Gastrocnemius medialis (tissue), 4 donors: Measurements from ENCODE around the gene ZBTB49. TPM values are rescaled to one million over a fixed set of nuclear protein-coding genes. Genes with fewer than 3 reads are reported as not detected.

ENCODE experiments used
- ATAC-seq, 2 donors: fragments of 150-250 bp; one replicate each; pipeline ENCODE4 v1.9.1; 2016
- DNase-seq, 2 donors: peaks; one replicate each; pipeline ENCODE4 v3.0.0-alpha.2; 2019
- H3K27ac ChIP-seq, 4 donors: fragments of 200-600 bp; sonication (generic); 1 replicate in 1 of 4; 2 replicates in 3 of 4; pipeline ENCODE4 v1.5.1; 2016 to 2018; ENCODE audit warnings: mild to moderate bottlenecking in 2 of 4, moderate library complexity in 1 of 4
- H3K27me3 ChIP-seq, 3 donors: fragments of 200-600 bp; sonication (generic) in 2 of 3; 1 replicate in 1 of 3; 2 replicates in 2 of 3; pipeline versions ENCODE4 v1.5.1 to v1.6.0; 2016 to 2019; ENCODE audit warnings: mild to moderate bottlenecking in 1 of 3, moderate library complexity in 1 of 3
- H3K36me3 ChIP-seq, 2 donors: fragments of 200-600 bp; sonication (generic) in 1 of 2; one replicate each; pipeline ENCODE4 v1.5.1; 2017 to 2018
- H3K4me1 ChIP-seq, 2 donors: fragments of 200-600 bp; sonication (generic) in 1 of 2; one replicate each; pipeline ENCODE4 v1.5.1; 2016 to 2017; ENCODE audit warnings: mild to moderate bottlenecking in 2 of 2
- H3K4me3 ChIP-seq, 4 donors: fragments of 200-600 bp; sonication (generic) in 3 of 4; 1 replicate in 1 of 4; 2 replicates in 3 of 4; pipeline ENCODE4 v1.5.1; 2016 to 2019; ENCODE audit warnings: mild to moderate bottlenecking in 2 of 4
- H3K9me3 ChIP-seq, 3 donors: fragments of 200-600 bp; sonication (generic) in 2 of 3; 1 replicate in 1 of 3; 2 replicates in 2 of 3; pipeline ENCODE4 v1.5.1; 2016 to 2019
- POLR2A ChIP-seq, 2 donors: fragments of 450-650 bp; IDR thresholded peaks; one replicate each; pipeline ENCODE4 v1.6.1; 2017; ENCODE audit warnings: antibody characterized with exemption in 2 of 2, mild to moderate bottlenecking in 2 of 2, moderate library complexity in 2 of 2
- in situ Hi-C, 4 donors: fragments of 200-750 bp; cut with MboI; loops; one replicate each; pipeline versions ENCODE4 v1.15.0 to v1.8.0; 2017; ENCODE audit warnings: low sequenced_read_pairs in 4 of 4
- intact Hi-C: fragments of 100-400 bp; cut with DNase I; formaldehyde crosslinking; loops from one replicate; pipeline ENCODE4 v1.15.1; 2023; ENCODE audit warnings: low total_unique reads
- total RNA-seq, 4 donors: library from RNA; depleted of rRNA; stranded (reverse); fragments of >200 nt; gene quantifications; one replicate each; pipeline versions ENCODE4 v1.1.0 to v1.2.3, GENCODE V29; 2016
- TF ChIP-seq, protein P1 (sequence below), 5 experiments: fragments of 450-650 bp in 3 of 5; fragments of 200-600 bp in 2 of 5; sonication (generic) in 2 of 5; IDR thresholded peaks in 4 of 5; conservative IDR thresholded peaks in 1 of 5; 1 replicate in 4 of 5; 2 replicates in 1 of 5; pipeline ENCODE4 v1.5.1; 2016 to 2019; ENCODE audit warnings: antibody characterized with exemption in 5 of 5, mild to moderate bottlenecking in 3 of 5, moderate library complexity in 3 of 5

ZBTB49 gene
- total RNA-seq, 4 donors from 2014 or later = 1.7 to 2.8 (median 2.5) TPM

- ATAC-seq = no peak
- DNase-seq = no peak
- Histone ChIP-seq H3K4me3 (no peak overlapping the region), H3K27ac (no peak overlapping the region), H3K36me3 (peaks cover 0 to 64% of the 10 kb centered on the region in 2 donors), H3K4me1 (no peaks in the 10 kb centered on the region), H3K9me3 (no peaks in the 10 kb centered on the region), H3K27me3 (no peaks in the 10 kb centered on the region)
- in situ Hi-C loops = loop anchor here in 1 of 4 donors (25.0 kb wide), 1 partner anchor 267 kb away; the partner anchor contains the start of gene STX18
- intact Hi-C loops = no loop called here
- TF ChIP-seq POLR2A (IDR thresholded peaks at IDR 0.05) = no peak
- TF ChIP-seq, protein P1, sequence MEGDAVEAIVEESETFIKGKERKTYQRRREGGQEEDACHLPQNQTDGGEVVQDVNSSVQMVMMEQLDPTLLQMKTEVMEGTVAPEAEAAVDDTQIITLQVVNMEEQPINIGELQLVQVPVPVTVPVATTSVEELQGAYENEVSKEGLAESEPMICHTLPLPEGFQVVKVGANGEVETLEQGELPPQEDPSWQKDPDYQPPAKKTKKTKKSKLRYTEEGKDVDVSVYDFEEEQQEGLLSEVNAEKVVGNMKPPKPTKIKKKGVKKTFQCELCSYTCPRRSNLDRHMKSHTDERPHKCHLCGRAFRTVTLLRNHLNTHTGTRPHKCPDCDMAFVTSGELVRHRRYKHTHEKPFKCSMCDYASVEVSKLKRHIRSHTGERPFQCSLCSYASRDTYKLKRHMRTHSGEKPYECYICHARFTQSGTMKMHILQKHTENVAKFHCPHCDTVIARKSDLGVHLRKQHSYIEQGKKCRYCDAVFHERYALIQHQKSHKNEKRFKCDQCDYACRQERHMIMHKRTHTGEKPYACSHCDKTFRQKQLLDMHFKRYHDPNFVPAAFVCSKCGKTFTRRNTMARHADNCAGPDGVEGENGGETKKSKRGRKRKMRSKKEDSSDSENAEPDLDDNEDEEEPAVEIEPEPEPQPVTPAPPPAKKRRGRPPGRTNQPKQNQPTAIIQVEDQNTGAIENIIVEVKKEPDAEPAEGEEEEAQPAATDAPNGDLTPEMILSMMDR (IDR thresholded peaks at IDR 0.05 in 4 of 5, conservative IDR thresholded peaks at IDR 0.05 in 1 of 5) = no peak
These were observed 19.5 kb upstream of the ZBTB49 start for GRCh38 chr4:4270529-4270928.

- ATAC-seq (peak in 1 of 2 donors; percentile 45), DNase-seq (peak in 1 of 2 donors; percentile 31)
- H3K4me3 ChIP-seq = no peak overlapping the region
- no peaks in the 10 kb centered on the region for H3K9me3 ChIP-seq
- H3K36me3 ChIP-seq = peaks cover 0 to 73% of the 10 kb centered on the region in 2 donors
- intact Hi-C loops (no loop called here), in situ Hi-C loops (loop anchor here in 1 of 4 donors (25.0 kb wide), 1 partner anchor 265 kb away; the partner anchor contains the start of gene STX18)
- TF ChIP-seq, protein P1 (IDR thresholded peaks at IDR 0.05 in 4 of 5, conservative IDR thresholded peaks at IDR 0.05 in 1 of 5) = no peak
- no peak for TF ChIP-seq POLR2A (IDR thresholded peaks at IDR 0.05)
- no peaks in the 10 kb centered on the region for H3K4me1 ChIP-seq
- H3K27me3 ChIP-seq = no peaks in the 10 kb centered on the region
- no peak overlapping the region for H3K27ac ChIP-seq
These were observed 18.1 kb upstream of the ZBTB49 start for GRCh38 chr4:4271912-4272311.

GRCh38 chr4:4274226-4274625 is 15.8 kb upstream of the ZBTB49 start:
- H3K27me3 ChIP-seq = no peaks in the 10 kb centered on the region
- no peaks in the 10 kb centered on the region for H3K9me3 ChIP-seq
- H3K27ac ChIP-seq = no peak overlapping the region
- no peaks in the 10 kb centered on the region for H3K4me1 ChIP-seq
- no peak for DNase-seq
- H3K4me3 ChIP-seq = no peak overlapping the region
- no peak for ATAC-seq
- in situ Hi-C loops (loop anchor here in 1 of 4 donors (25.0 kb wide), 1 partner anchor 263 kb away; the partner anchor contains the start of gene STX18), intact Hi-C loops (no loop called here)
- H3K36me3 ChIP-seq = peaks cover 2 to 78% of the 10 kb centered on the region in 2 donors
- TF ChIP-seq, protein P1 (IDR thresholded peaks at IDR 0.05 in 4 of 5, conservative IDR thresholded peaks at IDR 0.05 in 1 of 5) = no peak
- TF ChIP-seq POLR2A (IDR thresholded peaks at IDR 0.05) = no peak

DNA sequence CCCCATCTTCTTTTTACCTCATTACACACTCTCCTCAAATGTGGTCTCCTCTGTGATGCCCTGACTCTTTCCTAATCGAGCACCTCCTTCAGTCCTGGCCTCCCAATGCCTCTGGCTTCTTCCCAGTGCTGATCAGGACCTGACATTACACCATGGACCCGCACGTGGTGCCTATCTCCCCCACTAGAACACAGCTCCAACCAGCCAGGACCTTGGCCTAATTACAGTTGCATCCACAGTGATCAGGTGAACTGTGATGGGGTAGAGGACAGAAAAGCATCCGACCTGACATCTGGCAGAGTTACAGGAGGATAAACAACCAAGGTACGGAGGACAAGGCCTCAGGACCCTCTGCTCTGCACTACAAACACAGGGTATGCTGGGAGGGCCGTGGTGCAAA is 12.5 kb upstream of the ZBTB49 start:
- TF ChIP-seq, protein P1 (IDR thresholded peaks at IDR 0.05 in 4 of 5, conservative IDR thresholded peaks at IDR 0.05 in 1 of 5) = no peak
- TF ChIP-seq POLR2A (IDR thresholded peaks at IDR 0.05) = no peak
- Histone ChIP-seq H3K27ac (no peak overlapping the region), H3K4me3 (no peak overlapping the region), H3K27me3 (no peaks in the 10 kb centered on the region), H3K4me1 (no peaks in the 10 kb centered on the region), H3K9me3 (no peaks in the 10 kb centered on the region), H3K36me3 (peaks cover 3 to 90% of the 10 kb centered on the region in 2 donors)
- intact Hi-C loops (no loop called here), in situ Hi-C loops (loop anchor here in 1 of 4 donors (25.0 kb wide), 1 partner anchor 260 kb away; the partner anchor contains the start of gene STX18)
- DNase-seq (no peak), ATAC-seq (no peak)
